ENCODE results near the gene PFDN1. TPM values are rescaled to one million over a fixed set of nuclear protein-coding genes. Genes with fewer than 3 reads are reported as not detected.

The PFDN1 gene
- total and polyA plus RNA-seq, 4 donors: 14.0 to 30.8 (median 20.7) TPM

GRCh38 chr5:140322751-140323731, 20.1 kb upstream of the PFDN1 start:
- H3K27ac ChIP-seq (ENCODE audit: low read depth in 1 of 2, low read length in 2 of 2): no peak overlapping the region
- H3K9ac ChIP-seq (ENCODE audit: low read depth in 1 of 2, low read length in 2 of 2): no peak overlapping the region
- H3K4me1 ChIP-seq (ENCODE audit: control insufficient read depth in 4 of 4, insufficient read depth in 4 of 4, low read length in 3 of 4): no peaks in the 10 kb centered on the region
- 80% methylated on average over 9 of the region's 9 CpGs for WGBS
- no peaks in the 10 kb centered on the region for H3K27me3 ChIP-seq (ENCODE audit: control insufficient read depth in 4 of 4, insufficient read depth in 4 of 4, low read length in 3 of 4)
- H3K4me3 ChIP-seq (ENCODE audit: low read depth in 1 of 3, low read length in 3 of 3): no peak overlapping the region
- H3K9me3 ChIP-seq (ENCODE audit: control insufficient read depth in 4 of 4, low read length in 3 of 4): no peaks in the 10 kb centered on the region
- H3K36me3 ChIP-seq (ENCODE audit: control insufficient read depth in 4 of 4, insufficient read depth in 3 of 4, low read depth in 1 of 4, low read length in 3 of 4): no peaks in the 10 kb centered on the region
- TF ChIP-seq FOXA1 (IDR thresholded peaks at IDR 0.05) (no peak), ATF3 (IDR thresholded peaks at IDR 0.05) (no peak), EGR1 (IDR thresholded peaks at IDR 0.05; ENCODE audit: low read depth in 2 of 2) (no peak), JUND (IDR thresholded peaks at IDR 0.05) (no peak), MAX (IDR thresholded peaks at IDR 0.05) (no peak), ZBTB33 (IDR thresholded peaks at IDR 0.05) (no peak), RXRA (IDR thresholded peaks at IDR 0.05) (no peak), TAF1 (conservative IDR thresholded peaks at IDR 0.05) (no peak), RAD21 (IDR thresholded peaks at IDR 0.05) (no peak), HNF4A (conservative IDR thresholded peaks at IDR 0.05) (no peak), YY1 (IDR thresholded peaks at IDR 0.05) (no peak)
- no peak for DNase-seq (ENCODE audit: low spot score)

- Histone ChIP-seq H3K36me3 (ENCODE audit: control insufficient read depth in 4 of 4, insufficient read depth in 3 of 4, low read depth in 1 of 4, low read length in 3 of 4) (no peaks in the 10 kb centered on the region), H3K4me1 (ENCODE audit: control insufficient read depth in 4 of 4, insufficient read depth in 4 of 4, low read length in 3 of 4) (no peaks in the 10 kb centered on the region), H3K27me3 (ENCODE audit: control insufficient read depth in 4 of 4, insufficient read depth in 4 of 4, low read length in 3 of 4) (no peaks in the 10 kb centered on the region), H3K4me3 (ENCODE audit: low read depth in 1 of 3, low read length in 3 of 3) (no peak overlapping the region), H3K27ac (ENCODE audit: low read depth in 1 of 2, low read length in 2 of 2) (no peak overlapping the region), H3K9me3 (ENCODE audit: control insufficient read depth in 4 of 4, low read length in 3 of 4) (no peaks in the 10 kb centered on the region), H3K9ac (ENCODE audit: low read depth in 1 of 2, low read length in 2 of 2) (no peak overlapping the region)
- WGBS: 77% methylated on average over 2 of the region's 2 CpGs
- TF ChIP-seq RXRA (IDR thresholded peaks at IDR 0.05): peak; percentile 39 to 62
- TF ChIP-seq FOXA1 (IDR thresholded peaks at IDR 0.05): no peak
- no peak for DNase-seq (ENCODE audit: low spot score)
Observed at GRCh38 chr5:140321796-140322195, 18.9 kb upstream of the PFDN1 start.

GRCh38 chr5:140319833-140320232, 16.9 kb upstream of the PFDN1 start:
- no peaks in the 10 kb centered on the region for H3K4me1 ChIP-seq (ENCODE audit: control insufficient read depth in 4 of 4, insufficient read depth in 4 of 4, low read length in 3 of 4)
- TF ChIP-seq HNF4G (IDR thresholded peaks at IDR 0.05) (no peak), SP1 (IDR thresholded peaks at IDR 0.05) (no peak), RXRA (IDR thresholded peaks at IDR 0.05) (no peak), JUND (IDR thresholded peaks at IDR 0.05) (no peak), NR2F2 (IDR thresholded peaks at IDR 0.05) (no peak), ZBTB33 (IDR thresholded peaks at IDR 0.05) (no peak), FOXA1 (IDR thresholded peaks at IDR 0.05) (no peak), REST (IDR thresholded peaks at IDR 0.05) (no peak), ATF3 (IDR thresholded peaks at IDR 0.05) (no peak), GABPA (IDR thresholded peaks at IDR 0.05 in 1 of 2, conservative IDR thresholded peaks at IDR 0.05 in 1 of 2) (no peak), RAD21 (IDR thresholded peaks at IDR 0.05) (no peak), TAF1 (conservative IDR thresholded peaks at IDR 0.05) (no peak), EGR1 (IDR thresholded peaks at IDR 0.05; ENCODE audit: low read depth in 2 of 2) (no peak), MAX (IDR thresholded peaks at IDR 0.05) (no peak)

More at GRCh38 chr5:140319833-140320232, 16.9 kb upstream of the PFDN1 start:
- WGBS: 88% methylated on average over 1 of the region's 1 CpG
- no peak overlapping the region for H3K9ac ChIP-seq (ENCODE audit: low read depth in 1 of 2, low read length in 2 of 2)
- DNase-seq (ENCODE audit: low spot score): no peak
- no peak overlapping the region for H3K4me3 ChIP-seq (ENCODE audit: low read depth in 1 of 3, low read length in 3 of 3)
- H3K9me3 ChIP-seq (ENCODE audit: control insufficient read depth in 4 of 4, low read length in 3 of 4): no peaks in the 10 kb centered on the region
- H3K27me3 ChIP-seq (ENCODE audit: control insufficient read depth in 4 of 4, insufficient read depth in 4 of 4, low read length in 3 of 4): no peaks in the 10 kb centered on the region
- no peak overlapping the region for H3K27ac ChIP-seq (ENCODE audit: low read depth in 1 of 2, low read length in 2 of 2)
- no peaks in the 10 kb centered on the region for H3K36me3 ChIP-seq (ENCODE audit: control insufficient read depth in 4 of 4, insufficient read depth in 3 of 4, low read depth in 1 of 4, low read length in 3 of 4)
